IPS-20b (cell line): ENCODE data around the gene FBXO40.

Experiments
- H3K27ac ChIP-seq: one replicate; pipeline ENCODE4 v1.5.1; 2013; ENCODE audit warnings: low read length
- H3K27me3 ChIP-seq: 2 replicates; pipeline ENCODE4 v1.6.1; 2013; ENCODE audit warnings: mild to moderate bottlenecking, low read length, inconsistent platforms; ENCODE audit not compliant: insufficient read depth
- H3K36me3 ChIP-seq: 2 replicates; pipeline ENCODE4 v1.6.1; 2013; ENCODE audit warnings: low read depth, mild to moderate bottlenecking, inconsistent platforms, low read length, moderate library complexity; ENCODE audit not compliant: insufficient read depth
- H3K4me1 ChIP-seq: 2 replicates; pipeline ENCODE4 v1.6.1; 2013; ENCODE audit warnings: mild to moderate bottlenecking, control low read depth, inconsistent platforms, low read length, moderate library complexity; ENCODE audit not compliant: insufficient read depth
- H3K4me3 ChIP-seq: 2 replicates; pipeline ENCODE4 v1.5.1; 2013; ENCODE audit warnings: mild to moderate bottlenecking, low read length, inconsistent platforms
- H3K9ac ChIP-seq: 2 replicates; pipeline ENCODE4 v1.6.1; 2013; ENCODE audit warnings: low read depth, mild to moderate bottlenecking, inconsistent platforms, low read length, moderate library complexity
- H3K9me3 ChIP-seq: 2 replicates; pipeline ENCODE4 v1.6.1; 2013; ENCODE audit warnings: mild to moderate bottlenecking, low read depth, low read length, inconsistent platforms; ENCODE audit not compliant: insufficient read depth

Gene FBXO40

DNA sequence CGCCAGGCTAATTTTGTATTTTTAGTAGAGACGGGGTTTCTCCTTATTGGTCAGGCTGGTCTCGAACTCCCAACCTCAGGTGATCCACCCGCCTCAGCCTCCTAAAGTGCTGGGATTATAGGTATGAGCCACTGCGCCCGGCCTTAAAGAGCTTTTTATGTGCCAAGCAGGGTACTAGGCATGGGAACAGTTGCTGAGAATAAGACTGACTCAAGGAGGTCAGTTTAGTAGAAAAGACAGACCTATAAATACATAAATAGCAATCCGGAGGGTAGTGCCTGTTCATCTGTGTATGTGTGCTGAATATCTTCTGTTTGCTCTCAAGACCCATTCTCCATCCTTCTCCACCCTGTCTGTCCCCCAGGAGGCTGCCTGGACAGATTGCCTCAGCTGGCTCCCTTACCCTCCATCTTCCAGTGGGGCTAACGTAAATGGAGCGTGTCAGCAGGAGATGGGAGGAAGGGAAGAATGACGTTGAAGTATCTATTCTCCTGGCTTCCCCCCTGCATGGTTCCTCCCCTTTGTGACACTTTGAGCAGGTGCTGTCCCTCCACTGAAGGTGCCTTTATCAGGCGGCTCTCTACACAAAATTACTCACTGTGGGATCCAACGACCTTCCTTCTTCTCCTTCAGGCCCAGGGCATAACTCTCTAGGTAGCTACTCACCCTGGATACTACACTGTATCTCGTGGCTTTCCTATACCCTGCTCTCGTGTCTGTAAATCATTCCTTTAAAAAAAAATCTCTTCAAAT, 31.1 kb downstream of the FBXO40 start:
- Histone ChIP-seq H3K4me3 (no peak overlapping the region), H3K9ac (no peak overlapping the region), H3K27me3 (no peaks in the 10 kb centered on the region), H3K4me1 (peaks cover 4% of the 10 kb centered on the region; the same call in 1 of the 2 replicates), H3K27ac (no peak overlapping the region), H3K36me3 (no peaks in the 10 kb centered on the region), H3K9me3 (no peaks in the 10 kb centered on the region)

GRCh38 chr3:121626495-121626894, 33.3 kb downstream of the FBXO40 start:
- Histone ChIP-seq H3K4me1 (peaks cover 4% of the 10 kb centered on the region; the same call in 1 of the 2 replicates), H3K36me3 (no peaks in the 10 kb centered on the region), H3K4me3 (no peak overlapping the region), H3K9ac (no peak overlapping the region), H3K9me3 (no peaks in the 10 kb centered on the region), H3K27me3 (no peaks in the 10 kb centered on the region), H3K27ac (no peak overlapping the region)

DNA sequence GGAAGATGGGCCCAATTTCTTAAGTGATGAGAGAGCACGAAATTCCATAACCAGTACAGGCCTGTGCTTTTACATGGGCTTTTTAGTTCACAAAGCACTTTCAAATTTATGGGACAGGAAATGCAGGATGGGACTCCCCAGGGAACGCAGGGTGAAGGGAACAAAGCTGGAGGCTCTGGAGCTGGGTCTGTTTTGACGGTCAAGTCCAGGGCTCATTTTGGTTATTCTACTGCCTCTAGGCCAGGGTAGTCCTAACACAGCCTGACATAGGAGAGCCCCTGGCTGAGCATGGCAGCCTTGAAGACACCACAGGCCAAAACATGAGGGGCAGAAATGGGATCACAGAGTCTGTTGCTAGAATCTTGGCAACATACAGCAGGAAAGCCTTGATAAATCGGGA, 34.0 kb downstream of the FBXO40 start:
- no peak overlapping the region for H3K9ac ChIP-seq
- H3K27me3 ChIP-seq, result no peaks in the 10 kb centered on the region
- peaks cover 4% of the 10 kb centered on the region; the same call in 1 of the 2 replicates for H3K4me1 ChIP-seq
- no peaks in the 10 kb centered on the region for H3K9me3 ChIP-seq
- no peaks in the 10 kb centered on the region for H3K36me3 ChIP-seq
- no peak overlapping the region for H3K4me3 ChIP-seq
- H3K27ac ChIP-seq, result no peak overlapping the region

DNA sequence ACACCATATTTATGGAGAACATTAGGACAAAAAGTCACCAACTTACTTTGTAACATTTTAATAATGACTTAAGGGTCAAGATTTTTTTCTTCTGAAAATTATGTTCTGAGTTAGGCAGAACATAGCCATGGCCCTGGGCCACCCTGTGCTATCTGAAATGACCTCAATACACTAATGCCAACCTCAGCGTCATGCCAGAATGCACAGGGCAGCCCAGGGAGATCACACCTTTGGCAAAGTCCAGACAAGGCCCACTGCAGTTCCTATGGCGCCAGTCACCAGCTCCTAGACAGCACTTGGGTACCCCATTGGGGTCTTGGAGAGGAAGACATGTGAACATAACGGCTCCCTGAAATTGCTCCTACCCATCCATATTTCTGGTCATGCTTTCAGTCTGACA, 34.4 kb downstream of the FBXO40 start:
- Histone ChIP-seq H3K4me3 (no peak overlapping the region), H3K9me3 (no peaks in the 10 kb centered on the region), H3K4me1 (peaks cover 4% of the 10 kb centered on the region; the same call in 1 of the 2 replicates), H3K27me3 (no peaks in the 10 kb centered on the region), H3K9ac (no peak overlapping the region), H3K36me3 (no peaks in the 10 kb centered on the region), H3K27ac (no peak overlapping the region)

DNA sequence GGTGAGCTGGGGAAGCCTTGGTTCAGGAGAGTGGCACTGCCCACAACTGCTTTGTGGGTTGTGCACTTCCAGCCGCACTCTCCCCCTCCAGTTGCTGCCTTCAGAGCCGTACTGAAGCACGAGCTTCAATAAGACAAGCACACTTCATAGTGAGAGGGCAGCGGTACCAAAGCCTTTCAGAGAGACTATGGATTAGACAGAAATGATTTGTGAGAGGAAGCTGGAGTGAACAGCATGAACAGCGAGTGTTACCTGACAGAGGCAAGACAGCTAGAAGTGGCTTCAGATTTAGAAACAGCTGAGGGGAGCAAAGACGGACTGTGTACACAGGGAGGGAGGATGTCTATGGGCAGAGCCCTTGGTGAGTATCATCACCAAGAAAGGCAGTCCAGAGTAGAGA, 36.4 kb downstream of the FBXO40 start:
- no peak overlapping the region for H3K27ac ChIP-seq
- no peaks in the 10 kb centered on the region for H3K27me3 ChIP-seq

DNA sequence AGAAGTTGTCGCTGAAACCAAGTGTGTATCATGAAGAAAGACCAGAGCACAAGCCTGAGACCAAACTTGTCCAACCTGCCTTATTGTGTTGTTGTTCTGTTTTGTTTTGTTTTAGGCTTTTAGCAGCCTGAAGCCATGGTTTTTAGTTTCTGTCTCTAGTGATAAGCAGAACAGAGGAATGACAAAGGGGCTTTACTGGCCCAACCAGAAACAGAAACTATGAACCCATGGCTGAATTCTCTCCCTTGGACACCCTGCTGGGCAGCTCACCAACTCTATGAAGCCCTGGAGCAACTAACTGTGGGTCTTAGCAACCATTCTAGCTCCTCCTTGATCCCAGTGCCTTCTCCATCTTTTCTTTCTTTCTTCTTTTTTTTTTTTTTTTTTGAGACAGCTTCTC, 37.2 kb downstream of the FBXO40 start:
- Histone ChIP-seq H3K27ac (no peak overlapping the region), H3K9ac (no peak overlapping the region), H3K4me3 (no peak overlapping the region), H3K27me3 (no peaks in the 10 kb centered on the region), H3K9me3 (no peaks in the 10 kb centered on the region), H3K4me1 (peaks cover 7% of the 10 kb centered on the region; the same call in 1 of the 2 replicates), H3K36me3 (no peaks in the 10 kb centered on the region)

More for the DNA sequence above, 36.4 kb downstream of the FBXO40 start:
- no peak overlapping the region for H3K9ac ChIP-seq
- no peaks in the 10 kb centered on the region for H3K36me3 ChIP-seq
- peaks cover 7% of the 10 kb centered on the region; the same call in 1 of the 2 replicates for H3K4me1 ChIP-seq
- no peak overlapping the region for H3K4me3 ChIP-seq
- no peaks in the 10 kb centered on the region for H3K9me3 ChIP-seq

GRCh38 chr3:121637922-121638321, 44.7 kb downstream of the FBXO40 start:
- Histone ChIP-seq H3K27ac (no peak overlapping the region), H3K4me3 (no peak overlapping the region), H3K9ac (no peak overlapping the region), H3K9me3 (no peaks in the 10 kb centered on the region), H3K27me3 (no peaks in the 10 kb centered on the region), H3K4me1 (peaks cover 6% of the 10 kb centered on the region; the same call in 1 of the 2 replicates), H3K36me3 (no peaks in the 10 kb centered on the region)

GRCh38 chr3:121641127-121641526, 47.9 kb downstream of the FBXO40 start:
- no peaks in the 10 kb centered on the region for H3K9me3 ChIP-seq
- H3K9ac ChIP-seq, result no peak overlapping the region
- no peaks in the 10 kb centered on the region for H3K36me3 ChIP-seq
- H3K27me3 ChIP-seq, result no peaks in the 10 kb centered on the region
- H3K4me3 ChIP-seq, result no peak overlapping the region
- peaks cover 11% of the 10 kb centered on the region for H3K4me1 ChIP-seq
- H3K27ac ChIP-seq, result no peak overlapping the region

GRCh38 chr3:121642601-121643314, 49.6 kb downstream of the FBXO40 start:
- Histone ChIP-seq H3K27me3 (no peaks in the 10 kb centered on the region), H3K4me1 (peaks cover 11% of the 10 kb centered on the region), H3K27ac (no peak overlapping the region), H3K9me3 (no peaks in the 10 kb centered on the region), H3K4me3 (no peak overlapping the region), H3K9ac (no peak overlapping the region), H3K36me3 (no peaks in the 10 kb centered on the region)

- Histone ChIP-seq H3K36me3 (no peaks in the 10 kb centered on the region), H3K4me1 (peaks cover 8% of the 10 kb centered on the region)
Measured at GRCh38 chr3:121645054-121645453, 51.9 kb downstream of the FBXO40 start.

GRCh38 chr3:121648219-121648958, 55.2 kb downstream of the FBXO40 start:
- H3K27me3 ChIP-seq, result no peaks in the 10 kb centered on the region
- no peak overlapping the region for H3K4me3 ChIP-seq
- H3K4me1 ChIP-seq, result peaks cover 5% of the 10 kb centered on the region
- H3K9ac ChIP-seq, result no peak overlapping the region
- no peaks in the 10 kb centered on the region for H3K9me3 ChIP-seq
- H3K36me3 ChIP-seq, result no peaks in the 10 kb centered on the region
- no peak overlapping the region for H3K27ac ChIP-seq

More at GRCh38 chr3:121645054-121645453, 51.9 kb downstream of the FBXO40 start:
- Histone ChIP-seq H3K9ac (no peak overlapping the region), H3K27ac (no peak overlapping the region), H3K4me3 (no peak overlapping the region), H3K27me3 (no peaks in the 10 kb centered on the region), H3K9me3 (no peaks in the 10 kb centered on the region)
